Occipital lobe (tissue), 2 donors: ENCODE measurements around the gene BARD1. TPM values are rescaled to one million over a fixed set of nuclear protein-coding genes. Genes with fewer than 3 reads are reported as not detected.

ENCODE experiments used
- small RNA-seq: library from RNA; depleted of rRNA; stranded (forward); fragments of <200 nt; gene quantifications from one replicate; pipeline ENCODE3, GENCODE V24; 2014
- total RNA-seq: library from RNA; depleted of rRNA; stranded (reverse); fragments of >200 nt; gene quantifications from one replicate; pipeline ENCODE4 v1.2.3, GENCODE V29; 2014

The BARD1 gene
- total RNA-seq, 1 donor from 2014 or later: 87.8 TPM

Small RNA genes within 50 kb of the gene (small RNA-seq; reads per million reads assigned to genes)
- 0.35 reads per million, percentile 25 among the genes with 10 or more reads in this experiment for gene SNORA70I
